BE2C (cell line): ENCODE measurements around the gene HCRTR1.

ENCODE experiments used
- DNase-seq: peaks from one replicate; pipeline ENCODE4 v3.0.0-alpha.2; 2020
- H3K27me3 ChIP-seq: fragments of 250-450 bp; sonication (Bioruptor Pico); 2 replicates; pipeline ENCODE4 v1.5.1; 2020; ENCODE audit warnings: mild to moderate bottlenecking
- H3K36me3 ChIP-seq: fragments of 250-450 bp; sonication (Bioruptor Pico); 2 replicates; pipeline ENCODE4 v1.5.1; 2020; ENCODE audit warnings: mild to moderate bottlenecking
- H3K4me1 ChIP-seq: fragments of 250-450 bp; sonication (Bioruptor Pico); 2 replicates; pipeline ENCODE4 v1.5.1; 2020
- H3K4me3 ChIP-seq: 2 replicates; pipeline ENCODE4 v1.5.1; 2011; ENCODE audit warnings: low read depth, low read length
- H3K9me3 ChIP-seq: fragments of 250-450 bp; sonication (Bioruptor Pico); 2 replicates; pipeline ENCODE4 v1.5.1; 2020
- TF ChIP-seq, protein P1 (sequence below): IDR thresholded peaks from 2 replicates; pipeline ENCODE4 v1.5.1; 2012; ENCODE audit warnings: mild to moderate bottlenecking, low read depth, low read length

The HCRTR1 gene

DNA sequence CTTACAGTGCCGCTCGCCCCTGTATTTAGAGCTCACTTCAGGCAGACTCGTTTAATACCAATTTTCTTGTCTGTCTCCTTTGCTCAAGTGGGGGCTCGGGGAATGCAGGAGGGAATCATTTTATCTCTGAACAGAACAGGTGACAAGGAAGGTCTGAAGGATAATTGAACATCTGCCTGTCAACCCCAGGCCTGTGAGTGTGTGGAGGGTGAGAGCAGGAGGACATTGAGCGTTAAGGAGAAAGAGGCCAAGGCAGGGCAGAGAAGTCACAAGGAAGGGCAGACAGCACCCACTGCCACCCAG lies 36.9 kb downstream of the HCRTR1 start:
- DNase-seq: no peak
- Histone ChIP-seq H3K4me3 (no peak overlapping the region), H3K27me3 (no peaks in the 10 kb centered on the region), H3K36me3 (no peaks in the 10 kb centered on the region), H3K4me1 (no peaks in the 10 kb centered on the region), H3K9me3 (no peaks in the 10 kb centered on the region)
- TF ChIP-seq, protein P1, sequence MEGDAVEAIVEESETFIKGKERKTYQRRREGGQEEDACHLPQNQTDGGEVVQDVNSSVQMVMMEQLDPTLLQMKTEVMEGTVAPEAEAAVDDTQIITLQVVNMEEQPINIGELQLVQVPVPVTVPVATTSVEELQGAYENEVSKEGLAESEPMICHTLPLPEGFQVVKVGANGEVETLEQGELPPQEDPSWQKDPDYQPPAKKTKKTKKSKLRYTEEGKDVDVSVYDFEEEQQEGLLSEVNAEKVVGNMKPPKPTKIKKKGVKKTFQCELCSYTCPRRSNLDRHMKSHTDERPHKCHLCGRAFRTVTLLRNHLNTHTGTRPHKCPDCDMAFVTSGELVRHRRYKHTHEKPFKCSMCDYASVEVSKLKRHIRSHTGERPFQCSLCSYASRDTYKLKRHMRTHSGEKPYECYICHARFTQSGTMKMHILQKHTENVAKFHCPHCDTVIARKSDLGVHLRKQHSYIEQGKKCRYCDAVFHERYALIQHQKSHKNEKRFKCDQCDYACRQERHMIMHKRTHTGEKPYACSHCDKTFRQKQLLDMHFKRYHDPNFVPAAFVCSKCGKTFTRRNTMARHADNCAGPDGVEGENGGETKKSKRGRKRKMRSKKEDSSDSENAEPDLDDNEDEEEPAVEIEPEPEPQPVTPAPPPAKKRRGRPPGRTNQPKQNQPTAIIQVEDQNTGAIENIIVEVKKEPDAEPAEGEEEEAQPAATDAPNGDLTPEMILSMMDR: no peak

DNA sequence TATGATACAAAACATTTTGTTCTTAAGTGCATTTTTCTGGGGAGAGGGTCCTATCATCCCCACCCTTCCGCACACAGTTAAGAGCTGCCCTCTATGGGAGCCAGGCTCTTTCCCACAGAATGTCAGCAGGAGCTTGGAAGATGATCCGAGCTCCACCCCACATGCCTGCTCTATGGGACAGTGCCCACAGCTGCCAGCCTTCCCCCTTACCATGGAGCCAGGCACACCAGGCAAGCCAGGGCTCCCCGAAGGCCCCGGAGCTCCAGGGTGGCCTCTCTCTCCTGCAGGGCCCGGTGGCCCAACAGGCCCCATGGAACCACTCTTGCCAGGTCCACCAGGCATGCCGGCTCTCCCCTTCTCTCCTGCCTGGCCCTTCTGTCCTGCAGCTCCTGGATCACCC lies 37.6 kb downstream of the HCRTR1 start:
- no peak overlapping the region for H3K4me3 ChIP-seq
- no peaks in the 10 kb centered on the region for H3K9me3 ChIP-seq
- no peak for DNase-seq
- H3K27me3 ChIP-seq: no peaks in the 10 kb centered on the region
- H3K4me1 ChIP-seq: no peaks in the 10 kb centered on the region
- TF ChIP-seq, protein P1: no peak
- no peaks in the 10 kb centered on the region for H3K36me3 ChIP-seq

DNA sequence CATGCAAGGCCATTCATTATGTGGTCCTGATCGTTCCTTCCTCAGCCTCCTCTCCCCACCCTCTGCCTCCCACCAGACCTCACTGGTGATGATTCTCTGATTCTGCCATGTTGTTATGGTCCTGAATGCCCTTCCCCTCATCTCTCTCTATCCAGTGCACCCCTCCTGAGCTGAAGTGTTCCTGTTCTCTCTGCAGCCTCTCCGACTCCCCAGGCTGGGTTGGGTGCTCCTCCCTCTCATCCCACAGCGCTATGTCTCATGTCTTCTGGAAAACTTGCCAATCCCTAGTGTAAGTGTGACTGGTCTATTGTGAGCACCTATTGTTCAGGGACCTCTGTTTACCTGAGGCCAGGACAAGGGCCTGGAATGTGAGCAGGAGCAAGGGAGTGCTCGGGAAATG lies 38.3 kb downstream of the HCRTR1 start:
- TF ChIP-seq, protein P1: no peak
- Histone ChIP-seq H3K36me3 (no peaks in the 10 kb centered on the region), H3K4me3 (no peak overlapping the region), H3K9me3 (no peaks in the 10 kb centered on the region), H3K27me3 (no peaks in the 10 kb centered on the region), H3K4me1 (no peaks in the 10 kb centered on the region)
- no peak for DNase-seq

DNA sequence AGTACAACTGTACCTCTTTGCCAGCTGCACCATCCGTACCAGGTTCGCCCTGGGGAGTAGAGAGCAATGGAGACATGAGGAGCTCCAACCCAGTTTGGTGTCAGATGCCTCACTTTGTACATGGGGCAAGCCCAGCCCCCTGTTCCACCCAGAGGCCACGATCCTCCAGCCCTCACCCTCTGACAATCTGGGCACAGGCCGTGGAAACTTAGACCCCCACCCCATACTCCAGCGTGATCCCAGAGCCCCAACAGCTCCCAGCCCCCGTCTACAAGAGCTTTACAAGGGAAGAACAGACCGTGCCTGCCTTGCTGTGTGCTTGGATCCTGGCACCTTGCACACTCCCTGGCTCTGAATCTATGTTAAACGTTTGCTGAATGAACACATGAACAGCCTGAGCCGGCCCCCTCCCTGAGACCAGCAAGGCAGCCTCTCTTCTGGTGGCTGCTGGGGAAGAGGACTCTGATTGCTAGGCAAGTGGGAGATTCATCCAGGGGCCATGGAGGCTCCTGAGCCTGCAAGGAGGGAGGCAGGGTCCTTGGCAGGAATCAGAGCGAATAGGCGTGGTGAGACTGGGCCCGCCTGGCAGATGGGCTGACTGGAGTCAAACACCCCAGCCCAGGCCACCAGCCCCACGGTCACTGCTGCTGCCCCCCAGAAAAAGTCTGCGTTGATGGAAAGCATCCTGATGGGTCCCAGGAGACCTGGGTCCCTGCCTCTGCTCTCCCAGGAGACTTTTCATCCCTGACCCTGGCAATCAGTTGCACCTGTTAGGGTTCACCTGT lies 39.7 kb downstream of the HCRTR1 start:
- H3K9me3 ChIP-seq: no peaks in the 10 kb centered on the region
- H3K27me3 ChIP-seq: no peaks in the 10 kb centered on the region
- H3K4me1 ChIP-seq: no peaks in the 10 kb centered on the region
- TF ChIP-seq, protein P1: no peak
- no peaks in the 10 kb centered on the region for H3K36me3 ChIP-seq
- no peak for DNase-seq
- H3K4me3 ChIP-seq: no peak overlapping the region

DNA sequence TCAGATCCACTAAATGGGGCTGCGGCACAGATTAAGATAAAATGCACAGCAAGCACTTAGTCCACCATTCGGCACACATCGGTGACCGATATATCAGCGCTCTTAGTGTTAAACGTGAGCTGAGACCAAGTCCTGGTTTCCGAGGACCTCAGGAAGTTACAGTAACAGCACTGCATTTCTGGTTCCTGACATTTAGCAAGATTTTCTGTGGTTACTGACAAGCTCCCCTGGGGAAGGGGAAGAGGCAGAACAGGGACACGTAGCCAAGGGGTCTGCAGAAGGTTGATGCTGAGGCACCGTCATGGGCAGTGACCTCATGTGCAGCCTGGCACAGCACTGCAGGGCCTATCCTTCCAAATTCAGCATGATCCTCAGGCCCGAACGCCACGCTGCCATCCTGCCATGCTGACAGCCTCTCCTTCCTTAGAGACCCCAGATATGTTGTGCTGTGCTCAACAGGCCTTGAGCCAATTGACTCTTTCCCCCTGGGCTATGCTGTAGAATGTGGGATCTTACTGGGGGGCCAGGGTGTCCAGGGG lies 40.6 kb downstream of the HCRTR1 start:
- no peak for DNase-seq

DNA sequence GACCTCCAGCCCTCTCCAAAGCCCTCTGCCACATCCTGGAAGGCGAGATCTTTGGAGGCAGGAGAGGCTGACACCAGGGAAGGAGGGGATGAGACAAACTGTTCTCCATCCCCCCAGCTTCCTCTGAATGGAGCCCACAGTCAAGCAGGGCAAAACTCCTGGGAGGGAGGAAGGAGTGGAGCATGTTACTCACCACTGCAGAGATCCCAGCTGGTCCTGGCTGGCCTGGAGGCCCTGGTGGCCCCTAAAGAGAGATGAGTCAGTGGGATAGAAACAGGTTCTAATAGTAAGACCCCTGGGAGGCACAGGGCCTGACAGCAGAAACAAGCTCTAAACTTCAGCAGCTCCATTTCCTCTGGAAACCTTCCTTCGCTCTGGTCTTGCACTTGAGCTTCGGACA lies 41.2 kb downstream of the HCRTR1 start:
- no peak for DNase-seq
- Histone ChIP-seq H3K4me1 (no peaks in the 10 kb centered on the region), H3K9me3 (no peaks in the 10 kb centered on the region), H3K36me3 (no peaks in the 10 kb centered on the region), H3K4me3 (no peak overlapping the region), H3K27me3 (no peaks in the 10 kb centered on the region)
- TF ChIP-seq, protein P1: no peak

More for the DNA sequence above, 40.6 kb downstream of the HCRTR1 start:
- no peaks in the 10 kb centered on the region for H3K36me3 ChIP-seq
- H3K4me1 ChIP-seq: no peaks in the 10 kb centered on the region
- H3K27me3 ChIP-seq: no peaks in the 10 kb centered on the region
- H3K9me3 ChIP-seq: no peaks in the 10 kb centered on the region
- TF ChIP-seq, protein P1: no peak
- no peak overlapping the region for H3K4me3 ChIP-seq
